Activated CD4-positive, CD25-positive, alpha-beta regulatory T cell treated with anti-CD3 and anti-CD28 coated beads, Interleukin-2, amount 50 U/mL, for 16 hours (primary cell): Measurements from ENCODE around the gene LRRC59.

Experiments used
- DNase-seq: peaks from one replicate; pipeline ENCODE4 v3.0.0-alpha.2; 2020; ENCODE audit warnings: low read depth, low spot score

Gene LRRC59

GRCh38 chr17:50362661-50363060 is 34.7 kb downstream of the LRRC59 start:
- DNase-seq: no peak

GRCh38 chr17:50361561-50362480 is 35.5 kb downstream of the LRRC59 start:
- DNase-seq: peak; percentile 28

- DNase-seq: no peak
Measured at GRCh38 chr17:50360486-50361115, 36.7 kb downstream of the LRRC59 start.

- DNase-seq: no peak
Measured at GRCh38 chr17:50359998-50360461, 37.3 kb downstream of the LRRC59 start.

DNA sequence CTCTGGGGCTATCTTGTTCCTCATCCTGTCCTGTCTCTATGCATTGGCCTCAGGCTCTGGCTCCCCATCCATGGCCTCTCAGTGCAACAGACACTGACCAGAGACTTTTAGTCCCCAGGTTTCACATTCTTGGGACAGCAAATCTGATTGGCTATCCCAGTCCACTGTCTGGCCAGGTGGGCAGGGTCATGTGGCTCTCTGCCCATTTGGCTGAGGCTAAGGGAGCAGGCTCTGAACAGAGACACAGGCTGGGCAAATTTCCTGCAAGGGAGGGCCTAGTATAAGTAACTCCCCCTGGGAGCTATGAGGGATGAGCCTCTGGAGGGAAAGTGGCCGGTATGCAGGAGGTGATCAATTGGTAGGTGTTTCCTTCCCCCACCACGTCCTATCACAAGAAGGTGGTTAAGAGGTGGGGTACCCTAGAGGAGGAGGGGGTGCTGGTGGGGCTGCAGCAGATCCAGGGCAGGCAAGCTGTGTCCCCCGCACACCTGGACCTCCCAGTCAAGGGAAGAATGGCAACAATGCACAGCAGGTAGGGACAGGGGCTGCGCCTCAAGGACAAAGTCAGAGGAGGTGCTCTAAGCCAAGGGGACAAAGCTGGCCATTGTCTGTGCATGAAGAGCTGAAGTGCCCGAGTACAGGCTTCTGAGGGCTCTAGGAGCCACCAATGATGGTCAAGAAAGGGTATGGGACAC is 38.2 kb downstream of the LRRC59 start:
- no peak for DNase-seq

- DNase-seq: no peak
Measured at GRCh38 chr17:50358177-50358576, 39.1 kb downstream of the LRRC59 start.

- DNase-seq: no peak
Measured at GRCh38 chr17:50356892-50357510, 40.3 kb downstream of the LRRC59 start.

GRCh38 chr17:50356418-50356817 is 40.9 kb downstream of the LRRC59 start:
- DNase-seq: no peak

- no peak for DNase-seq
Measured at GRCh38 chr17:50355701-50356341, 41.5 kb downstream of the LRRC59 start.

DNA sequence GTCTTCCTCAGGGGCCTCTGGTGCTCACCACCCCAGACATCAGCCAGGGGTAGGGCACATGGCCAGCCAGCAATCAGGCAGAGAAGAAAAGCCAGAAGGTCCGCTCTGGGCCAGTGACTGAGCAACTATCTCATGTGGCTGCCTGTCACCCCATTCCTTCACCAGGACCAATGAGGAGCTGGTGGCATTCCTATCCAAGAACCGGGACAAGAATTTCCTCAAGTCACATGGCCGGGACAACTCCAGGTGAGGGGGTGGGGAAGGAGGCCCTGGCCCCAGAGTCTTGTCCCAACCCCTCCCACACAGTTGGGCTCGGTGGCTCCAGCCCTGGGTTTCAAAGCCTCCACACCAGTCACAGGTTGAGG is 42.0 kb downstream of the LRRC59 start:
- DNase-seq: no peak

DNA sequence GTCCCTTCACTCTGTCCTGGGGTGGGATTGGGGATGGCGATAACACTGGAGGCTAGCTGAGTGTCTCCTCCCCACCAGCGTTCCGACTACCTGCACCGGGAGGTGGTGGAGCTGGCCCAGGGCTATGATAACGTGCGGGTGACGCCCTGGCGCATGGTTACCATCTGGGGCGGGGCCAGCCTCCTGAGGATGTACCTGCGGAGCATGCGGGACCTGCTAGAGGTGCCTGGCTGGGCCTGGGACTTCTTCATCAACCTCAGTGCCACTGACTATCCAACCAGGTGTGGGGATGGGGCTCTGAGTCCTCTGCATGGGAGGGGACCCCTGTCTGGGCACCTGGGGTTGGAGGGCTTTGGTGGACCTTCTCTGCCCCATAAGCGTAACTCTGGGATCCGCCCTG is 42.5 kb downstream of the LRRC59 start:
- no peak for DNase-seq

GRCh38 chr17:50354198-50354597 is 43.1 kb downstream of the LRRC59 start:
- DNase-seq: no peak

GRCh38 chr17:50353600-50354195 is 43.6 kb downstream of the LRRC59 start:
- DNase-seq: no peak

GRCh38 chr17:50352693-50353599 is 44.4 kb downstream of the LRRC59 start:
- no peak for DNase-seq

DNA sequence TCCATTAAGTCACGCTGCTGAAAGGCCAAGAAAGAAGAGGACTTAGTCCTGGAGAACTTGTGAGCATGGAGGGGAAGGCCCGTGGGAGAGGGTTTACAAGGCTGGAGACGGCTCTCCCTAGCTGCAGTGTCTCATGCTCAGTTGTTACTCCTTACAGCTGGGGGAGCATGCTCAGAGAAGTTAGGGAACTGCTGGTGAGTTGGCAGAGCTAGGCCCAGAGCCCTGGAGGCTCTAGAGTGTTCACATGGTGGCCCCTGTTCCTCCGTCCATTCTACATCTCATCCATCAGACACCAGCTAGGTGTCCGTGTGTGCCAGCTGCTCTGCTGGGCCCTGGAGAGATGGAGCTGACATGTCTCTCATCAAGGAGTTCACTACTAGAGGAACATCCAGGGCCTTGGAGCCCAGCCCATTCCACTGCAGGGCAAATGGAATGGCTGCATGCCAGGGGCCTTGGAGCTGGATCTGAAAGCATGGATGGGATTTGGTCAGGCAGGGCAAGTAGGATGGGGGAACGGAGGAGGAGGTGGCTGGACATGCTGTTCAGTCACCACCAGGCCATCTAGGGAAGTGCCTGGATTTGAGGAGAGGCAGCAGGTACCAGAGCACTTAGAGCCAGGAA is 45.1 kb downstream of the LRRC59 start:
- no peak for DNase-seq

GRCh38 chr17:50350733-50351132 is 46.6 kb downstream of the LRRC59 start:
- no peak for DNase-seq

DNA sequence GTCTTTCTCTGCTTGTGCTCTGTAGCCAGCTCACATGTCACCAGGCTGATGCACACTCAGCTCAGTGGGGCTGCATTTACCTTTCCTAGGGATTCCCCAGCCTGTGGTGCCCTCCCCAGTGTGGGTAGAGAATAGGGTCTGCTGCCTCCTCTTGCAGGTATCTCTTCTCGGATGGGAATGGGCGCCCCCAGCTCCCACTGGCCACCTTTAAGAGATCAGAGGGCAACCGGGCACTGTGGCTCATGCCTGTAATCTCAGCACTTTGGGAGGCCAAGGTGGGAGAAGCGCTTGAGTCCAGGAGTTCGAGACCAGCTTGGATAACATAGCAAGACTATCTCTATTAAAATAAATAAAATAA is 48.1 kb downstream of the LRRC59 start:
- DNase-seq: no peak

DNA sequence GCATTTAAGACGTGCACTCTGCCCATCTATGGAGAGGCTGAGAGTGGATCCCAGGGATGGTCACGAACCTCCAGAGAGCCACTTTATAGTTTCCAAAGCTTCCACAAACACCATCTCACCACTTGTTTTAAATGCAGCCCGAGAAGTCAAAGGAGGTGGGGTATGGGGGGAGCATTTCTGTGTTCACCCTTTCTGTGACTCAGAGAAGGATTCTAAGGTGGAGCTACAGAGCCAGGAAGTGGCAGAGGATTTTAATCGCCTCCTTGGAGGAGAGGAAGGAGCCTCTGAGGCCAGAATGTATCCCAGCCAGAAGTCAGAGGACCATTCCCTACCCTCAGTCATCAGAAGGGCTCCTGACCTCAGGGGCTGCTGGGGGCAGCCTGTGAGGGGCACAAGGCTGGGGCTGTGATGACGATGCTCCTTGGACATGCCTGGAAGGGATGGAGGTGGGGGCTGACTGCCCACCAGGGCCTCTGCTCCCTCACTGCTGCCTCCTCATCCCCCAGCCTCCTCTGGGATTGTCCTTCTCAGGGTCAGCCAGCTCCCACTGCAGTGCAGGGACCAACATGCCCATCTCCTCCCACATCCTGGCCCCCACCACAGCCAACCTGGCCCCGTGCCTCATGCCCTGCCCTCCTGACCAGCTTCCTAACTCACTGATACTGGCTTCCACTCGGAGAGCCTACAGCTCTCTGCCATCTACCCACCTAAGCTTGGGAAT is 48.6 kb downstream of the LRRC59 start:
- DNase-seq: no peak

DNA sequence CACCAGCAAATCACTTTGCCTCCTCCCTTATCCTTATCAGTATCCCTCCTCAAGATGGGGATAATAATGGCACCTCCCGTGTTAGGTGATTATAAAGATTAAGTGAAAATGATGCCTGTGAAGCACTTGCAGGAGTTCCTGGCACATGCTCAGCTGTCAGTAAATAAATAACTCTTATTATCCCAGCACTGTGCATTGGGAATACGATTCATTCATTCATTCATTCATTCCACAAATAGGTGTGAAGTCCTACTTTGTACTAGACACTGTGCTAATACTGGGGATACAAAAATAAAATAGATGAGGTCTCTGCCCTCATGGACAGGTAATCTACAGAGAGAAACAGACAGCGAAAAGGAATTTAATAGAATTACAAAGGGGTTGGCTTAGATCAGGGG is 49.4 kb downstream of the LRRC59 start:
- no peak for DNase-seq
